WERI-Rb-1 (cell line): Measurements from ENCODE around the gene SLC16A11.

Experiments
- DNase-seq: peaks from one replicate; pipeline ENCODE4 v3.0.0-alpha.2; 2020
- H3K27ac ChIP-seq: fragments of 250-450 bp; sonication (Bioruptor Pico); 2 replicates; pipeline ENCODE4 v1.5.1; 2020; ENCODE audit warnings: mild to moderate bottlenecking, moderate library complexity
- H3K27me3 ChIP-seq: fragments of 250-450 bp; sonication (Bioruptor Pico); 2 replicates; pipeline ENCODE4 v1.5.1; 2021; ENCODE audit warnings: mild to moderate bottlenecking, low read depth, moderate library complexity; ENCODE audit not compliant: insufficient read depth, severe bottlenecking
- H3K36me3 ChIP-seq: fragments of 250-450 bp; sonication (Bioruptor Pico); 2 replicates; pipeline ENCODE4 v1.5.1; 2020; ENCODE audit warnings: mild to moderate bottlenecking, moderate library complexity
- H3K4me3 ChIP-seq: 2 replicates; pipeline ENCODE4 v1.5.1; 2011; ENCODE audit warnings: low read depth, mild to moderate bottlenecking, control low read depth, low read length
- H3K9me3 ChIP-seq: fragments of 250-450 bp; sonication (Bioruptor Pico); 2 replicates; pipeline ENCODE4 v1.5.1; 2021; ENCODE audit warnings: mild to moderate bottlenecking, moderate library complexity; ENCODE audit not compliant: severe bottlenecking
- TF ChIP-seq, protein P1 (sequence below): IDR thresholded peaks from 2 replicates; pipeline ENCODE4 v1.5.1; 2011; ENCODE audit warnings: low read depth, mild to moderate bottlenecking, control low read depth, inconsistent platforms, low read length

The SLC16A11 gene

GRCh38 chr17:7041607-7042500 lies 2.0 kb downstream of the SLC16A11 start:
- no peak for DNase-seq
- H3K4me3 ChIP-seq = no peak overlapping the region
- H3K27me3 ChIP-seq = no peaks in the 10 kb centered on the region
- TF ChIP-seq, protein P1, sequence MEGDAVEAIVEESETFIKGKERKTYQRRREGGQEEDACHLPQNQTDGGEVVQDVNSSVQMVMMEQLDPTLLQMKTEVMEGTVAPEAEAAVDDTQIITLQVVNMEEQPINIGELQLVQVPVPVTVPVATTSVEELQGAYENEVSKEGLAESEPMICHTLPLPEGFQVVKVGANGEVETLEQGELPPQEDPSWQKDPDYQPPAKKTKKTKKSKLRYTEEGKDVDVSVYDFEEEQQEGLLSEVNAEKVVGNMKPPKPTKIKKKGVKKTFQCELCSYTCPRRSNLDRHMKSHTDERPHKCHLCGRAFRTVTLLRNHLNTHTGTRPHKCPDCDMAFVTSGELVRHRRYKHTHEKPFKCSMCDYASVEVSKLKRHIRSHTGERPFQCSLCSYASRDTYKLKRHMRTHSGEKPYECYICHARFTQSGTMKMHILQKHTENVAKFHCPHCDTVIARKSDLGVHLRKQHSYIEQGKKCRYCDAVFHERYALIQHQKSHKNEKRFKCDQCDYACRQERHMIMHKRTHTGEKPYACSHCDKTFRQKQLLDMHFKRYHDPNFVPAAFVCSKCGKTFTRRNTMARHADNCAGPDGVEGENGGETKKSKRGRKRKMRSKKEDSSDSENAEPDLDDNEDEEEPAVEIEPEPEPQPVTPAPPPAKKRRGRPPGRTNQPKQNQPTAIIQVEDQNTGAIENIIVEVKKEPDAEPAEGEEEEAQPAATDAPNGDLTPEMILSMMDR = no peak
- H3K36me3 ChIP-seq = no peaks in the 10 kb centered on the region
- no peaks in the 10 kb centered on the region for H3K9me3 ChIP-seq
- no peak overlapping the region for H3K27ac ChIP-seq

DNA sequence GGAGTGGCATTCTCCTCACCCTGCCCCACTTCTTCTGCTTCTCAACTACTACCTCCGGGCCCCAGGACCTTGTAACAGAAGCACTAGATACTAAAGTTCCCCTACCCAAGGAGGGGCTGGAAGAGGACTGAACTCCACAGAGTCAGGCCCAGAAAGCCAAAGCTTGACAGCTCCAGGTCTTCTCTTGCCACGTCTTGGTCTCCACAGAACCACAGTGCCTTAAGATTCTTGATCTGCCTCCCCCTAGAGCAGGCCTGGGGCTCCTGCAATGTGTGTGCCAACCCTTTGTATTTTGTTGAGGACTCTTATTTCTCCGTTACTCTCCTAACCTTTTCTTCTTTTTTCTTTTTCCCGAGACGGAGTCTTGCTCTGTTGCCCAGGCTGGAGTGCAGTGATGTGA lies 4.1 kb downstream of the SLC16A11 start:
- DNase-seq = no peak
- Histone ChIP-seq H3K27me3 (no peaks in the 10 kb centered on the region), H3K9me3 (no peaks in the 10 kb centered on the region), H3K36me3 (no peaks in the 10 kb centered on the region), H3K4me3 (no peak overlapping the region), H3K27ac (no peak overlapping the region)
- TF ChIP-seq, protein P1 = no peak

GRCh38 chr17:7038025-7038862 lies 5.6 kb downstream of the SLC16A11 start:
- Histone ChIP-seq H3K36me3 (no peaks in the 10 kb centered on the region), H3K27me3 (no peaks in the 10 kb centered on the region), H3K27ac (no peak overlapping the region), H3K4me3 (no peak overlapping the region), H3K9me3 (no peaks in the 10 kb centered on the region)
- TF ChIP-seq, protein P1 = peak; percentile 44
- DNase-seq = no peak

GRCh38 chr17:7035591-7036368 lies 8.1 kb downstream of the SLC16A11 start, which contains the start of gene SLC16A13:
TSS of gene SLC16A13 (plus strand) at chr17:7036015. CDS start at chr17:7036383, 368 bp downstream.
- peak within 1 kb of the TSS; percentile 74 for H3K27ac ChIP-seq
- no peaks in the 10 kb centered on the region for H3K9me3 ChIP-seq
- H3K27me3 ChIP-seq = no peaks in the 10 kb centered on the region
- DNase-seq = peak; percentile 97
- H3K4me3 ChIP-seq = peak within 1 kb of the TSS; percentile 88
- no peaks in the 10 kb centered on the region for H3K36me3 ChIP-seq
- TF ChIP-seq, protein P1 = no peak

DNA sequence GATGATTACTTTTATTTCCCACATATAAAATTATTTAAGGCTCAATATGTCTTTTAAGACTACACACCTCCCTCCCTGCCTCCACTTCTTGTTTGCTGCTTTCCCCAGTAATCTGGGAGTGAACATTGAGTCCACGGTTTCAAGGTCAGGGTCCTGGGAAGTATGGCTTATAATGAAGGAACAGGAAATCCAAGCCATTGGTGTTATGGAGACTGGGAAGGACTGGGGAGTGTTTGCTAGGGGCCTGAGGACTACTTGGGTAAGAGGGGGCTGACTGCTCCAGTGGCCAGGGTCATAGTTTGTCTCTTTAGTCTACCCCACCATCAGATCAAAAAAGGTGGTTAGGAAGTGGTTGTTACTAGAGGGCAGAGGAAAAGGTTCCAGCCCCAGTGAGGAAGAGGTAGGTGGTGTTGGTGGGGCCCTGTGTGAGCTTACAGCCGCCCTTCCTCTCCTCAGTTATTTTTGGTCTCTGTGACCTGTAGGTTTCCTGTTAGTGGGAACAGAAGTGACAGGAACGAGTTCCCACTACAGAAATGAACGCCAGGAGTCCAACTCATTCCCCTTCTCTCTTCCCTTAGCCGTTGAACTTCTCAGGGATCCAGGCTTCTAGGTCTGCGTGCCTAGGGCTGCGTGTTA lies 8.8 kb downstream of the SLC16A11 start:
- TF ChIP-seq, protein P1 = no peak
- H3K36me3 ChIP-seq = no peaks in the 10 kb centered on the region

More for the DNA sequence above, 8.8 kb downstream of the SLC16A11 start:
- Histone ChIP-seq H3K4me3 (peak overlapping the region; percentile 88), H3K27me3 (no peaks in the 10 kb centered on the region), H3K9me3 (no peaks in the 10 kb centered on the region), H3K27ac (peak overlapping the region; percentile 74)
- no peak for DNase-seq
